ENCODE results near the gene DNAH14. TPM values are rescaled to one million over a fixed set of nuclear protein-coding genes. Genes with fewer than 3 reads are reported as not detected.

DNAH14 gene
- total and polyA plus RNA-seq, 2 of the 4 experiments (the other 2 are of a cell fraction) = 2.7 to 3.6 TPM

GRCh38 chr1:225437710-225438437 lies 508.4 kb downstream of the DNAH14 start:
- dilution Hi-C loops (cut with HindIII; ENCODE audit: low sequenced_read_pairs, unreplicated experiment) = no loop called here
- Histone ChIP-seq H3K4ac (ENCODE audit: low read depth, low read length) (no peak overlapping the region; the same call in 1 of the 2 replicates), H2AK9ac (replicated peaks; ENCODE audit: low read depth, low read length, poor library complexity) (no peak overlapping the region), H2BK15ac (ENCODE audit: low read depth, low read length) (no peak overlapping the region), H3K27me3 (ENCODE audit: control insufficient read depth, insufficient read depth, low read length) (peaks cover 5% of the 10 kb centered on the region; the same call in 1 of the 2 replicates), H3K56ac (ENCODE audit: extremely low read depth, insufficient read depth, low read length) (no peak overlapping the region), H3K18ac (ENCODE audit: low read depth, low read length) (no peak overlapping the region), H2BK120ac (ENCODE audit: low read depth, low read length) (no peak overlapping the region), H3K9me1 (ENCODE audit: insufficient read depth, low read length) (no peaks in the 10 kb centered on the region), H3K14ac (replicated peaks; ENCODE audit: low read depth, low read length) (no peak overlapping the region), H2AK5ac (ENCODE audit: low read depth, low read length) (no peak overlapping the region), H2BK5ac (ENCODE audit: low read depth, low read length, poor library complexity, severe bottlenecking) (no peak overlapping the region), H3K4me3 (ENCODE audit: insufficient read depth, low read depth, low read length) (no peak overlapping the region), H2AFZ (replicated peaks; ENCODE audit: low read length, poor library complexity) (no peak overlapping the region), H3K9me3 (ENCODE audit: control insufficient read depth, insufficient read depth, low read length) (no peaks in the 10 kb centered on the region), H2BK20ac (ENCODE audit: low read depth, low read length) (no peak overlapping the region), H3K23ac (ENCODE audit: low read depth, low read length) (no peak overlapping the region), H3K9ac (ENCODE audit: low read depth, low read length) (no peak overlapping the region), H4K8ac (ENCODE audit: low read depth in 2 of 2, low read length in 2 of 2) (no peak overlapping the region), H3K79me1 (ENCODE audit: low read depth in 1 of 2, low read length in 2 of 2) (no peaks in the 10 kb centered on the region), H3K4me2 (ENCODE audit: low read depth, low read length) (no peak overlapping the region), H3K36me3 (ENCODE audit: control insufficient read depth, insufficient read depth, low read length) (no peaks in the 10 kb centered on the region), H4K91ac (ENCODE audit: insufficient read depth, low read depth, low read length) (no peak overlapping the region), H3K27ac (ENCODE audit: insufficient read depth, low read length) (no peak overlapping the region), H4K20me1 (ENCODE audit: insufficient read depth, low read length) (no peaks in the 10 kb centered on the region), H4K5ac (ENCODE audit: low read depth, low read length) (no peak overlapping the region), H3K4me1 (ENCODE audit: control insufficient read depth, insufficient read depth, low read length) (no peaks in the 10 kb centered on the region)
- intact Hi-C loops (cut with micrococcal nuclease) = loop anchor here (5.0 kb wide), 1 partner anchor 116 kb away; no protein-coding TSS in a partner anchor
- no CpG with 5 or more reads among the region's 5 CpGs for WGBS, 2 experiments (ENCODE audit: extremely low coverage in 2 of 2, insufficient read length in 1 of 2)
- ChIA-PET POLR2A (ENCODE audit: unreplicated experiment) (no interaction called here), CTCF (no interaction called here)
- no TSS peak for BruUV-seq (replicated peaks)
- TF ChIP-seq SMC3 (IDR thresholded peaks at IDR 0.05; ENCODE audit: low read depth, low read length) = peak; percentile 52
- TF ChIP-seq CEBPB (IDR thresholded peaks at IDR 0.05; ENCODE audit: low read depth, low read length) = no peak
- peak; percentile 55 for TF ChIP-seq CTCF (conservative IDR thresholded peaks at IDR 0.05; ENCODE audit: low read depth, low read length)
- TF ChIP-seq RAD21 (IDR thresholded peaks at IDR 0.05; ENCODE audit: low read length) = peak; percentile 46
- no peak for TF ChIP-seq NFE2L2 (IDR thresholded peaks at IDR 0.05; ENCODE audit: low read depth, low read length)
- TF ChIP-seq MAFK (IDR thresholded peaks at IDR 0.05; ENCODE audit: low read depth, low read length) = no peak
- DNase-seq = peak; percentile 45
- in situ Hi-C loops (cut with MboI; ENCODE audit: low sequenced_read_pairs) = no loop called here
- peak; percentile 85 for ATAC-seq (ENCODE audit: low read depth)

Data from IMR-90 (cell line).